ENCODE data around the gene RNF182. TPM values are rescaled to one million over a fixed set of nuclear protein-coding genes. Genes with fewer than 3 reads are reported as not detected.

Gene RNF182
- total and polyA plus RNA-seq, 10 of the 15 experiments (the other 5 are each of a cell fraction or from before 2014, with no cell fraction given) = not detected

- TF ChIP-seq CEBPZ (IDR thresholded peaks at IDR 0.05; ENCODE audit: low read depth, low read length) (no peak), CUX1 (IDR thresholded peaks at IDR 0.05; ENCODE audit: insufficient replicate concordance, low read depth, low read length) (no peak), ZBTB40 (IDR thresholded peaks at IDR 0.05; ENCODE audit: borderline replicate concordance) (no peak), IKZF2 (IDR thresholded peaks at IDR 0.05) (no peak)
Observed at GRCh38 chr6:14026831-14027539, 102.2 kb downstream of the RNF182 start (continued).
